CD4-positive, alpha-beta T cell (primary cell): ENCODE measurements around the gene TRPM5. TPM values are rescaled to one million over a fixed set of nuclear protein-coding genes. Genes with fewer than 3 reads are reported as not detected.

Experiments used
- ATAC-seq: fragments of 200-7000 bp; cut with Tn5 transposase; one replicate; pipeline ENCODE4 v1.10.0; 2022; ENCODE audit warnings: mild to moderate bottlenecking; ENCODE audit not compliant: poor library complexity
- CTCF ChIA-PET: fragments of 350-600 bp; sonication (Branson Sonifier 250); formaldehyde crosslinking; loops from one replicate; lab custom pipeline; 2021; ENCODE audit warnings: antibody characterized with exemption, inconsistent platforms; lab: Charles Lee
- POLR2A ChIA-PET: fragments of 350-600 bp; sonication (Branson Sonifier 250); formaldehyde crosslinking; loops from one replicate; lab custom pipeline; 2021; ENCODE audit warnings: antibody characterized with exemption, inconsistent platforms; lab: Charles Lee
- DNase-seq, 14 experiments: peaks; one replicate each; pipeline ENCODE4 v3.0.0-alpha.2; 2013 to 2020; ENCODE audit warnings: mixed read lengths in 2 of 14
- H3K27ac ChIP-seq, 2 donors: one replicate each; pipeline versions ENCODE4 v1.5.1 to v1.7.0; 2013; ENCODE audit warnings: low read length in 2 of 2, low read depth in 1 of 2, mild to moderate bottlenecking in 1 of 2
- H3K27me3 ChIP-seq, 2 experiments: 1 replicate in 1 of 2; 2 replicates in 1 of 2; pipeline versions ENCODE4 v1.6.1 to v1.7.0; 2013; ENCODE audit warnings: low read length in 2 of 2, control low read depth in 1 of 2, mild to moderate bottlenecking in 1 of 2, moderate library complexity in 1 of 2; ENCODE audit not compliant: insufficient read depth in 2 of 2, control insufficient read depth in 1 of 2
- H3K36me3 ChIP-seq: one replicate; pipeline ENCODE4 v1.6.1; 2013; ENCODE audit warnings: low read length, control low read depth; ENCODE audit not compliant: insufficient read depth
- H3K4me1 ChIP-seq: one replicate; pipeline ENCODE4 v1.6.1; 2013; ENCODE audit warnings: low read length, control low read depth; ENCODE audit not compliant: insufficient read depth
- H3K4me3 ChIP-seq: one replicate; pipeline ENCODE4 v1.5.1; 2013; ENCODE audit warnings: mild to moderate bottlenecking, low read length, moderate library complexity
- H3K9me3 ChIP-seq, 2 experiments: 1 replicate in 1 of 2; 2 replicates in 1 of 2; pipeline versions ENCODE4 v1.6.1 to v1.7.0; 2013; ENCODE audit warnings: low read length in 2 of 2, mild to moderate bottlenecking in 2 of 2, control low read depth in 1 of 2, moderate library complexity in 1 of 2; ENCODE audit not compliant: control insufficient read depth in 1 of 2, insufficient read depth in 1 of 2
- H3K27ac Mint-ChIP-seq: one replicate; pipeline ENCODE4 v1.8.0; 2020; ENCODE audit warnings: mixed read lengths
- H3K27me3 Mint-ChIP-seq: one replicate; pipeline ENCODE4 v1.8.0; 2021; ENCODE audit warnings: mixed read lengths
- H3K36me3 Mint-ChIP-seq: one replicate; pipeline ENCODE4 v1.8.0; 2021; ENCODE audit warnings: low read depth, mixed read lengths
- H3K4me1 Mint-ChIP-seq: one replicate; pipeline ENCODE4 v1.8.0; 2021; ENCODE audit warnings: low read depth, mixed read lengths
- H3K4me3 Mint-ChIP-seq: one replicate; pipeline ENCODE4 v1.8.0; 2020; ENCODE audit warnings: mild to moderate bottlenecking, mixed read lengths
- H3K9me3 Mint-ChIP-seq: one replicate; pipeline ENCODE4 v1.8.0; 2020; ENCODE audit warnings: mixed read lengths
- CTCF ChIP-seq: fragments of 200-600 bp; IDR thresholded peaks from one replicate; pipeline ENCODE4 v1.8.0; 2022; ENCODE audit warnings: antibody characterized with exemption, mild to moderate bottlenecking
- intact Hi-C, 2 experiments: fragments of 100-400 bp; cut with DNase I in 1 of 2; cut with micrococcal nuclease in 1 of 2; formaldehyde crosslinking; loops; one replicate each; pipeline versions ENCODE4 v1.15.1 to v1.9.0; 2023 to 2025; cut with DNase I, micrococcal nuclease
- total RNA-seq, 174 experiments: library from RNA in 2 of 174; stranded (reverse) in 2 of 174; gene quantifications; one replicate each; pipeline ENCODE4 v1.2.3 and lab custom pipeline; 2021 to 2026

TRPM5 gene
- total RNA-seq, 2 experiments from 2014 or later, result 0.91 to 1.3 TPM

GRCh38 chr11:2400069-2400761 lies 44.1 kb downstream of the TRPM5 start, which contains the start of gene TSSC4:
TSSC4 (plus strand) TSS chr11:2400750; CDS start chr11:2402634, 1,884 bp downstream.
- Mint-ChIP-seq H3K9me3 (no peaks in the 10 kb centered on the region), H3K4me3 (peak within 1 kb of the TSS; percentile 98), H3K27me3 (no peaks in the 10 kb centered on the region), H3K36me3 (peaks cover 32% of the 10 kb centered on the region), H3K27ac (peak within 1 kb of the TSS; percentile 97), H3K4me1 (peaks cover 17% of the 10 kb centered on the region)
- peak; percentile 96 for TF ChIP-seq CTCF
- ChIA-PET POLR2A (interaction anchor here (0.7 to 3.3 kb wide), 18 partner anchors 12 to 1023 kb away, joined by 3 to 38 read pairs (median 4); partner anchors contain the start of genes C11orf21, CD81, KCNQ1 and NAP1L4), CTCF (interaction anchor here (0.7 to 2.2 kb wide), 11 partner anchors 12 to 592 kb away, joined by 3 to 10 read pairs (median 5); partner anchors contain the start of genes C11orf21, CD81, NAP1L4 and TSPAN32)
- Histone ChIP-seq H3K27ac (peak within 1 kb of the TSS; percentile 95 to 99), H3K36me3 (peaks cover 42% of the 10 kb centered on the region), H3K27me3 (no peaks in the 10 kb centered on the region), H3K9me3 (peaks cover 0 to 4% of the 10 kb centered on the region in 2 experiments), H3K4me1 (peaks cover 31% of the 10 kb centered on the region), H3K4me3 (peak within 1 kb of the TSS; percentile 89)
- peak; percentile 98 to 100 (median 99) for DNase-seq
- intact Hi-C loops, result loop anchor here (1.0 to 10.0 kb wide), 5 partner anchors 22 to 982 kb away; partner anchors contain the start of genes C11orf21 (in 1 of the 2), CARS1 (in 1 of the 2), CTSD (in 1 of the 2) and TSPAN32 (in 1 of the 2)
- ATAC-seq, result peak; percentile 83

GRCh38 chr11:2399488-2400068 lies 44.7 kb downstream of the TRPM5 start:
- H3K4me3 ChIP-seq, result peak overlapping the region; percentile 89
- H3K27me3 Mint-ChIP-seq, result no peaks in the 10 kb centered on the region
- peaks cover 46% of the 10 kb centered on the region for H3K36me3 ChIP-seq
- H3K27ac ChIP-seq, result peak overlapping the region; percentile 95 to 99
- H3K4me3 Mint-ChIP-seq, result peak overlapping the region; percentile 98
- peaks cover 32% of the 10 kb centered on the region for H3K36me3 Mint-ChIP-seq
- intact Hi-C loops, result loop anchor here (1.0 to 10.0 kb wide), 6 partner anchors 21 to 983 kb away; partner anchors contain the start of genes C11orf21 (in 1 of the 2), CARS1 (in 1 of the 2), CTSD (in 1 of the 2) and LSP1 (in 1 of the 2)
- ATAC-seq, result peak; percentile 4
- CTCF ChIA-PET, result interaction anchor here (1.0 to 1.5 kb wide), 4 partner anchors 12 to 98 kb away, joined by 4 to 6 read pairs (median 5); partner anchors contain the start of genes C11orf21 and TSPAN32
- peak in 5 of 14 experiments; percentile 12 to 51 (median 25) for DNase-seq
- TF ChIP-seq CTCF, result no peak
- H3K4me1 ChIP-seq, result peaks cover 33% of the 10 kb centered on the region
- peaks cover 17% of the 10 kb centered on the region for H3K4me1 Mint-ChIP-seq
- peak overlapping the region; percentile 97 for H3K27ac Mint-ChIP-seq
- no peaks in the 10 kb centered on the region for H3K9me3 Mint-ChIP-seq
- POLR2A ChIA-PET, result interaction anchor here (0.7 to 3.3 kb wide), 9 partner anchors 13 to 615 kb away, joined by 3 to 38 read pairs (median 5); partner anchors contain the start of genes C11orf21, CD81 and TSPAN32
- no peaks in the 10 kb centered on the region for H3K27me3 ChIP-seq
- no peaks in the 10 kb centered on the region for H3K9me3 ChIP-seq
